ENCODE data around the gene RFK.
"Not testable (repeated sequence)": the region's sequence is repeated elsewhere in the genome, so short reads cannot be mapped to it uniquely, and the experiment has no call there.

Gene RFK

GRCh38 chr9:76394195-76394959 lies at the start of gene RFK:
TSS of gene RFK (minus strand) at chr9:76394426. CDS start at chr9:76394171, 255 bp downstream.
- FAIRE-seq = no peak

- FAIRE-seq = no peak
These were observed 49.7 kb upstream of the RFK start for GRCh38 chr9:76443887-76444286.

- FAIRE-seq = no peak
These were observed 47.5 kb upstream of the RFK start for GRCh38 chr9:76441551-76442322.

- FAIRE-seq = no peak
These were observed 44.8 kb upstream of the RFK start for GRCh38 chr9:76438841-76439588.

- not testable (repeated sequence) for FAIRE-seq
These were observed 42.9 kb upstream of the RFK start for GRCh38 chr9:76437017-76437699.

GRCh38 chr9:76434897-76435296 lies 40.7 kb upstream of the RFK start:
- FAIRE-seq = not testable (repeated sequence)

GRCh38 chr9:76433836-76434235 lies 39.6 kb upstream of the RFK start:
- FAIRE-seq = no peak

GRCh38 chr9:76433406-76433805 lies 39.2 kb upstream of the RFK start:
- no peak for FAIRE-seq

- FAIRE-seq = no peak
These were observed 37.4 kb upstream of the RFK start for GRCh38 chr9:76431601-76432000.

GRCh38 chr9:76426807-76427419 lies 32.7 kb upstream of the RFK start:
- FAIRE-seq = no peak

- FAIRE-seq = no peak
These were observed 31.6 kb upstream of the RFK start for GRCh38 chr9:76425677-76426453.

GRCh38 chr9:76424491-76424890 lies 30.3 kb upstream of the RFK start:
- no peak for FAIRE-seq

GRCh38 chr9:76423216-76424177 lies 29.3 kb upstream of the RFK start:
- no peak for FAIRE-seq

- FAIRE-seq = no peak
These were observed 25.7 kb upstream of the RFK start for GRCh38 chr9:76419782-76420380.

GRCh38 chr9:76417394-76417793 lies 23.2 kb upstream of the RFK start:
- FAIRE-seq = no peak

GRCh38 chr9:76415731-76416130 lies 21.5 kb upstream of the RFK start:
- no peak for FAIRE-seq

GRCh38 chr9:76415154-76415553 lies 20.9 kb upstream of the RFK start:
- FAIRE-seq = no peak

- no peak for FAIRE-seq
These were observed 20.4 kb upstream of the RFK start for GRCh38 chr9:76414661-76415060.

GRCh38 chr9:76413658-76414057 lies 19.4 kb upstream of the RFK start:
- no peak for FAIRE-seq

- no peak for FAIRE-seq
These were observed 18.4 kb upstream of the RFK start for GRCh38 chr9:76412638-76413037.
